Measurements from ENCODE around the gene REM2.

Gene REM2

DNA sequence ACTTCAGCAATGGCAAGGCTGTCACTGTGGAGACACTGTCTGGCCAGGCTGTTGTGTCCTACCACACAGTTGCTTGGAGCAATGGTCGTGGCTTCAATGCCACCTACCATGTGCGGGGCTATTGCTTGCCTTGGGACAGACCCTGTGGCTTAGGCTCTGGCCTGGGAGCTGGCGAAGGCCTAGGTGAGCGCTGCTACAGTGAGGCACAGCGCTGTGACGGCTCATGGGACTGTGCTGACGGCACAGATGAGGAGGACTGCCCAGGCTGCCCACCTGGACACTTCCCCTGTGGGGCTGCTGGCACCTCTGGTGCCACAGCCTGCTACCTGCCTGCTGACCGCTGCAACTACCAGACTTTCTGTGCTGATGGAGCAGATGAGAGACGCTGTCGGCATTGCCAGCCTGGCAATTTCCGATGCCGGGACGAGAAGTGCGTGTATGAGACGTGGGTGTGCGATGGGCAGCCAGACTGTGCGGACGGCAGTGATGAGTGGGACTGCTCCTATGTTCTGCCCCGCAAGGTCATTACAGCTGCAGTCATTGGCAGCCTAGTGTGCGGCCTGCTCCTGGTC, 7.2 kb upstream of the REM2 start:
- Mint-ChIP-seq H3K4me1 (ENCODE audit: low read depth) (peaks cover 23% of the 10 kb centered on the region), H3K4me3 (no peak overlapping the region), H3K27ac (no peak overlapping the region), H3K9me3 (no peaks in the 10 kb centered on the region), H3K27me3 (ENCODE audit: low read depth) (no peaks in the 10 kb centered on the region), H3K36me3 (ENCODE audit: low read depth) (peaks cover 47% of the 10 kb centered on the region)

DNA sequence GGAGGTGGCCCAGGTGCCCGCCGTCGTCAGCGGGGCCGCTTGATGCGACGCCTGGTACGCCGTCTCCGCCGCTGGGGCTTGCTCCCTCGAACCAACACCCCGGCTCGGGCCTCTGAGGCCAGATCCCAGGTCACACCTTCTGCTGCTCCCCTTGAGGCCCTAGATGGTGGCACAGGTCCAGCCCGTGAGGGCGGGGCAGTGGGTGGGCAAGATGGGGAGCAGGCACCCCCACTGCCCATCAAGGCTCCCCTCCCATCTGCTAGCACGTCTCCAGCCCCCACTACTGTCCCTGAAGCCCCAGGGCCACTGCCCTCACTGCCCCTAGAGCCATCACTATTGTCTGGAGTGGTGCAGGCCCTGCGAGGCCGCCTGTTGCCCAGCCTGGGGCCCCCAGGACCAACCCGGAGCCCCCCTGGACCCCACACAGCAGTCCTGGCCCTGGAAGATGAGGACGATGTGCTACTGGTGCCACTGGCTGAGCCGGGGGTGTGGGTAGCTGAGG, 6.0 kb upstream of the REM2 start:
- H3K9me3 Mint-ChIP-seq: no peaks in the 10 kb centered on the region
- H3K4me3 Mint-ChIP-seq: no peak overlapping the region
- peaks cover 3% of the 10 kb centered on the region for H3K27me3 Mint-ChIP-seq (ENCODE audit: low read depth)
- H3K4me1 Mint-ChIP-seq (ENCODE audit: low read depth): peaks cover 22% of the 10 kb centered on the region
- no peak overlapping the region for H3K27ac Mint-ChIP-seq
- H3K36me3 Mint-ChIP-seq (ENCODE audit: low read depth): peaks cover 46% of the 10 kb centered on the region

DNA sequence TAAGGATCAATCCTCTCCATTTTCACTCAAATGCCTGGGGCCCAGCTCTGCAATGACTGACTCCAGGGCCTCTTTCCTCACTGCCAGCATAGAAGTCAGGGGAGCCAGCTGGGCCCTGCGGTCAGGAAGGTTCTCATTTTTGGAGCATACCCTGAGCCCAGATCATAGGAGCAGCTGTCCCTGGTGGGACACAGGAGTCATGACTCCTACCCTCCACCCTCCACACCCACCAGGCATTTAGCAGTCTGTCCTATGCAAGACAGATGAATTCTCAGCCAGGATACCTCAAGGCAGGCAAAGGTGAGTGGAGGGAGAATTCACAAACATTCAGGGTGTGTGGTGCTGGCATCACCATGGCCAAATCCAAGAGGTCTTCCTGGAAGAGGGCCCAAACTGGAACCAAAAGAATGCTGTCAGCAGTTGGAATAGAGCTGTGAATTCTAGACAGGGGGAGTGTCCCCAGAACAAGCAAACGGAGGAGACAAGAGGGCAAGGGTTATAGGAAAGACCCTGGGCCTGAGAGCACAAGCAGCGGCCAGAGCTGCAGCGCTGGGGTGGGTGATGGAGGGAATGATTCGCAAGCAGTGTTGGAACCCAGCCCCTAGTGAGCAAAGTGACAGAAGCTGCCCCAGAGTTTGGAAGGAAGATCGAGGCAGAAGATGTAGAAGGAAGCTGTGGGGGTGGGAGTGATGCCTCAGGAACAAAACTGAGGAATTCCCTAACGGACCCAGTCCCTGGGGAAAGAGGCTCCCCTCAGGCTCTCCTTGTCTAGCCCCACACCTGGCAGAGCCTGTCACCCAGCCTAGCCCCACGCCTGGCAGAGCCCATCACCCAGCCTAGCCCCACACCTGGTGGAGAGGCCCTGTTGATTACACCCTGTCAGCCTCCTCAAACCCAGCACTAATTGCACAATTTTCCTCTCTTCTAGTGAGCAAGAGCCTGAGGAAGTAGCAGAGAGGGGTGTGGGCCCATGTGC, 4.5 kb upstream of the REM2 start:
- no peak overlapping the region for H3K27ac Mint-ChIP-seq
- H3K36me3 Mint-ChIP-seq (ENCODE audit: low read depth): peaks cover 41% of the 10 kb centered on the region
- no peak overlapping the region for H3K4me3 Mint-ChIP-seq
- H3K4me1 Mint-ChIP-seq (ENCODE audit: low read depth): peaks cover 15% of the 10 kb centered on the region
- H3K9me3 Mint-ChIP-seq: no peaks in the 10 kb centered on the region
- H3K27me3 Mint-ChIP-seq (ENCODE audit: low read depth): peaks cover 3% of the 10 kb centered on the region

DNA sequence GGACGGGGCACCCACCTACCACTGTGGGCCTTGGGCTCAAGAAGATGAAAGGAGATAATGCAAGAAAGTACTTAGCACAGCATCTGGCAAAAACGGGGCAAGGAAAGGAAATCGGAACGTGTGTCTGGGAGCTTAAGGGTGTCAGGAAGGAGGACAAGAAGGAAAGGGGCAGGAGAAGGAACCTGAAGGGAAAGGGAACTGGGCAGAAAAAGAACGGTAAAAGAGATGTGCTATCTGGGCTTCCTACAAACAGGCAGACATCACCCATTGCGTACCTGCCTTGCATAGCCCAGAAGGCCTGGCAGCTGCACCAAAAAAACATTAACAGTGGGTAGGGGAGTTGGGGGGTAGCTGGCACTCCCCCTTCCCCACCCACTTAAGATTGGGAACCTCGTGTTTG, 958 bp upstream of the REM2 start:
- H3K4me1 Mint-ChIP-seq (ENCODE audit: low read depth): peaks cover 22% of the 10 kb centered on the region
- H3K36me3 Mint-ChIP-seq (ENCODE audit: low read depth): peaks cover 22% of the 10 kb centered on the region
- H3K27me3 Mint-ChIP-seq (ENCODE audit: low read depth): peaks cover 16% of the 10 kb centered on the region
- H3K9me3 Mint-ChIP-seq: no peaks in the 10 kb centered on the region
- H3K4me3 Mint-ChIP-seq: no peak overlapping the region
- H3K27ac Mint-ChIP-seq: no peak overlapping the region

DNA sequence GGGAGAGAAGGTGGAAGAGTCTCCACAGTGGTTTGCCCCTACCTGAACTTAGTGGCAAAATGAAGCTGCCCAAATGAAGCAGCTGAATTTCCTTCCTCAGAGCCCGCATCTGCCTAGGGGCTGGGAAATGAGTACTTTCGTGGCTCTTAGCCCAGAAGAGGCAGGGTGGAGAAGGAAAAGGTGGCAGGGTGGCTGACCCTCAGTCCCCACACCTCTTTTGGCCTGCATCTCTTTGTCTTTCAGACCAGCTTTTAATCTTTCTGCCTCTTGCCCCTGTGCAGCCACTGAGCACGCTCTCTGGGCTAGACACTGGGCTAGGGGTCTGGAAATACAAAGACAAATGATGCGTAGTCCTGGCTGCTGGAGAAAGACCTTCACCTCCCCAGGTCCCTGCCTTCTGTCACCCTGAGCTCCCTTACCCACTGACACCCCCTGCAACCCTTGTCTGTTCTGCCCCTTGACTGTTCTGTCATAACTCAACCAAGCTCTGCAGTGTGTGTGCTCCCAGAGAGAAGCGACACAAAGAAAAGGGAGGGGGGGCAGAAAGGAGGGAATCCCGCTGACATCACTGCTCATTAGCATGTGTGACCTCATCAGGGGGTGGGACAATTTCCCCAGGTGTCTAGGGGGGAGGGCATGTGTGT, 371 bp upstream of the REM2 start:
- H3K36me3 Mint-ChIP-seq (ENCODE audit: low read depth): peaks cover 20% of the 10 kb centered on the region
- peaks cover 16% of the 10 kb centered on the region for H3K27me3 Mint-ChIP-seq (ENCODE audit: low read depth)
- H3K9me3 Mint-ChIP-seq: no peaks in the 10 kb centered on the region
- H3K4me1 Mint-ChIP-seq (ENCODE audit: low read depth): peaks cover 28% of the 10 kb centered on the region
- no peak overlapping the region for H3K4me3 Mint-ChIP-seq
- H3K27ac Mint-ChIP-seq: no peak overlapping the region

DNA sequence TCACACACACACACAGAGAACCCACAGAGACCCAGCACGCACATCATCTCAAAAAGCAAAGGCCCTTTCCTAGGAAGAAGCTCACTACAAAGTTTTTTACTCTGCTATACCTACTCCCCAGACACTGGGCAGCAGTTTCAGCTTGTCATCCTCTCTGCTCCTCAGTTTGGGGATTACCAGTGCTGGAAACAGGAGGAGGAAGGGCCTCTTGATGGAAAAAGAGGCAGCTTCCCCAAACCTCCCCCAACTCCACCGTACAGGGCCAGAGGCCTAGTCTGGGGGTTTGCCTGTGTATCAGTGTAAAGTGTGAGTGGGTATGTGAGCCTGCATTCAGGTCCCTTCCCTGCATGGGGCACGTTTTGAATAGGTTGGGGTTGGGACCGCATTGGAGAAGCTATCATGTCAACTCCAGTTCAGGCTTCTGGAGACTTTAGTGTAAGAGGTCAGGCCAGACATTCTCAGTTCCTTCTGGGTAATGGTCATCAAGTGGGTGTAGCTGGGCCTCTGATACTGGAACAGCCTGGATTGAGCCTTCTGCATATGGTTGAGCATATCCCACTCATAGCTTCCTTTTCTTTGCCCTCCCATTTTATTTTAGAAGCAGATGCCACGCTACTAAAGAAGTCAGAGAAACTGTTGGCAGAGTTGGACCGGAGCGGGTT, 1.2 kb downstream of the REM2 start:
- no peaks in the 10 kb centered on the region for H3K9me3 Mint-ChIP-seq
- peak overlapping the region; percentile 18 for H3K27ac Mint-ChIP-seq
- peaks cover 34% of the 10 kb centered on the region for H3K4me1 Mint-ChIP-seq (ENCODE audit: low read depth)
- peaks cover 6% of the 10 kb centered on the region for H3K36me3 Mint-ChIP-seq (ENCODE audit: low read depth)
- H3K4me3 Mint-ChIP-seq: no peak overlapping the region
- H3K27me3 Mint-ChIP-seq (ENCODE audit: low read depth): peaks cover 16% of the 10 kb centered on the region

DNA sequence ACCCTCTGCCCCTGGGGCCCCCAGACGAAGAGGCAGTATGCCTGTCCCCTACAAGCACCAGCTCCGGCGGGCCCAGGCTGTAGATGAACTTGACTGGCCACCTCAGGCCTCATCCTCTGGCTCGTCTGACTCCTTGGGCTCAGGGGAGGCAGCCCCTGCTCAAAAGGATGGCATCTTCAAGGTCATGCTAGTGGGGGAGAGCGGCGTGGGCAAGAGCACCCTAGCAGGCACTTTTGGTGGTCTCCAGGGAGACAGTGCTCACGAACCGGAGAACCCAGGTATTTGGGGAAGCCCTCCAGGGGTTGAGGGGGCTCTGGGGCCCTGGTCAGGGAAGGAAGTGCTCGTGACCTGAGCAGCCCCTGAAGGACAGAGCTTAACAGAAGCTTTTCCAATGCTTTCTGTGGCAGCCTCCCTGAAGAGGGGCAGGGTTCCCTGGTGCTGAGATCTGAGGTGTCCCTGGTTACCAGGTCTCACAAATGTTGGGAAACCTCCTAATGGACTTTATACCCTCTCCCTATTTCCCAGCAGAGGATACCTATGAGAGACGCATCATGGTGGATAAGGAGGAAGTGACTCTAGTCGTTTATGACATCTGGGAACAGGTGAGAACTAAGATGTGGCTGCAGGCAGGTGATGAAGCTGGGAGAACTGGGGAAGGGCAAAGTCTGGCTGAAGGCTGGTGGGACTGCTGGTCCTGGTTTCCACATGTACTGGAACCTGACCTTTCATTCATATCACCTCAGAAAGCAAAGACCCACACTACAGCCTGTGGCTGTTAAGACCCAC, 1.9 kb downstream of the REM2 start:
- Mint-ChIP-seq H3K9me3 (no peaks in the 10 kb centered on the region), H3K4me1 (ENCODE audit: low read depth) (peaks cover 37% of the 10 kb centered on the region), H3K27me3 (ENCODE audit: low read depth) (peaks cover 16% of the 10 kb centered on the region), H3K27ac (no peak overlapping the region), H3K4me3 (no peak overlapping the region), H3K36me3 (ENCODE audit: low read depth) (peaks cover 3% of the 10 kb centered on the region)

DNA sequence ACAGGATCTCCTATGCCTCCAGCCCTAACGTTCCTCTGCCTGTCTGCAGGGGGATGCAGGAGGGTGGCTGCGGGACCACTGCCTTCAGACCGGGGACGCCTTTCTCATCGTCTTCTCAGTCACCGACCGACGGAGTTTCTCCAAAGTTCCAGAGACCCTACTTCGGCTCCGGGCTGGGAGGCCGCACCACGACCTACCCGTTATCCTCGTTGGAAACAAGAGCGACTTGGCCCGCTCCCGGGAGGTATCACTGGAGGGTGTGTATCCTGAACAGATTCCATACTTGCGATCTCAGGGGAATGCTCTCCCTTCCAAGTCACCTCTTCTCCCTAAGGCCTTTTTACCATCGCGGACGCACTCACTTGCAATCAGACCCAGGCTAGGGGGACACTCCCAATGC, 3.0 kb downstream of the REM2 start:
- Mint-ChIP-seq H3K9me3 (no peaks in the 10 kb centered on the region), H3K27ac (peak overlapping the region; percentile 23), H3K36me3 (ENCODE audit: low read depth) (peaks cover 6% of the 10 kb centered on the region), H3K4me3 (peak overlapping the region; percentile 49), H3K4me1 (ENCODE audit: low read depth) (peaks cover 41% of the 10 kb centered on the region), H3K27me3 (ENCODE audit: low read depth) (peaks cover 16% of the 10 kb centered on the region)

DNA sequence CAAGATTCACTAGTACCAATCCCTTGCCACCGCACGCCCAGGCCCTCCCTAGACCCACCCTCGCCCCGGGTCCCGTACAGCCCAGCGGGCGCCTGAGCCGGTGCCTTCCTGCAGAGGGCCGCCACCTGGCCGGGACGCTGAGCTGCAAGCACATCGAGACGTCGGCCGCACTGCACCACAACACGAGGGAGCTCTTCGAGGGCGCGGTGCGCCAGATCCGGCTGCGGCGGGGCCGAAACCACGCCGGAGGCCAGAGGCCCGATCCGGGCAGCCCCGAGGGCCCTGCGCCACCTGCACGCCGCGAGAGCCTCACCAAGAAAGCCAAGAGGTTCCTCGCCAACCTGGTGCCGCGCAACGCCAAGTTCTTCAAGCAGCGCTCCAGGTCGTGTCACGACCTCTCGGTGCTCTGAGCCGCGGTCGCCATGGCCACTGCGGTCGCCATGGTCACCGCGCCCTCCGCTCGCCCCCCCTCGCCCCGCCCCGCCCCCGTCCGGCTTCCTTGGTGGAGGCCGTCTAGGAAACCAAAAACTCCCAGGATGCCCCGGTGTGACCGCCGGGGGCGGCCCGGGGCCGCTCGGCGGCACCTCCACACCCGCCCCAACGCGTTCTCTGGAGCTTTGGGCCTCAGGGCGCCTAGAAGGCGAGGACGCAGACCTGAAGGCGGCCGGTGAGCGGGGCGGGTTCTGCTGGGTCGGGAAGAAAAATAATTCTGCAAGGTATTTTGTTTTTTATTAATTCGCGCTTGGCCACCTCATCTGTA, 3.7 kb downstream of the REM2 start:
- Mint-ChIP-seq H3K9me3 (no peaks in the 10 kb centered on the region), H3K36me3 (ENCODE audit: low read depth) (peaks cover 6% of the 10 kb centered on the region), H3K27me3 (ENCODE audit: low read depth) (peaks cover 16% of the 10 kb centered on the region), H3K27ac (peak overlapping the region; percentile 92), H3K4me1 (ENCODE audit: low read depth) (peaks cover 41% of the 10 kb centered on the region), H3K4me3 (peak overlapping the region; percentile 95)

DNA sequence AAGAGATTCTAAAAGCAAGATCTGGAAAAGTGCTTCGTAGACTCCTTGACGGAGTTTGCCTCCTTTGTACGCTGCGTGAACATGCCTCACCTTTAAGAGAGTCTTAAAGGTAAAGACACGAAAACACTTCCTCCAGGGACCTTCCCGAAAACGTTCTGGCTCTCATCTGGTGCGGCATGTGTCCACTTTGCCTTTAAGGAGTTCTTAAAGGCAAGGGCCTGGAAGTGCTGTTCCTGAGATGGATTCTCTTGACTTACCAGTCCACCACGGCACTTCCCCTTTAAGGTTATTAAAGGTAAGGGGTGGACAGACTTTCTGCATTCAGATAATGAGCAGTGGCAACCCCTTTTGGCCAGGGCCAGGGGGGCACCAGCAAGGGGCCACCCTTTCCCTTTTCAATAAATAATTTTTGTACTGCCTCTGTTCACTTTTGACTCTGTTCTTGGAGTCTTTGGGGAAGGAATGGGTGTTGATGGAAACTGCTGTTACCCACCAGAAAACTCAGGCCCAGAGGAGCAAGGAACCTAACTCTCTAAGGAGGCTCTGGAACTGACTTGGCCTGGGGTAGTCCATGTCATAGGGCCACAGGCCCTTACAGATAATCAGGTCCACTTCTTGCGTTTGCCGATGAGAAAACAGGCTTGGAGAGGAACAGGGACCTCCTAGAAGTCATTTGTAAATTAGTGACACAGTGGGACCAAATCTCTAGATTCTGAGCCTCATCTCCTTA, 4.4 kb downstream of the REM2 start:
- Mint-ChIP-seq H3K4me1 (ENCODE audit: low read depth) (peaks cover 37% of the 10 kb centered on the region), H3K4me3 (peak overlapping the region; percentile 95), H3K27ac (peak overlapping the region; percentile 92), H3K9me3 (no peaks in the 10 kb centered on the region), H3K36me3 (ENCODE audit: low read depth) (peaks cover 6% of the 10 kb centered on the region), H3K27me3 (ENCODE audit: low read depth) (peaks cover 13% of the 10 kb centered on the region)

DNA sequence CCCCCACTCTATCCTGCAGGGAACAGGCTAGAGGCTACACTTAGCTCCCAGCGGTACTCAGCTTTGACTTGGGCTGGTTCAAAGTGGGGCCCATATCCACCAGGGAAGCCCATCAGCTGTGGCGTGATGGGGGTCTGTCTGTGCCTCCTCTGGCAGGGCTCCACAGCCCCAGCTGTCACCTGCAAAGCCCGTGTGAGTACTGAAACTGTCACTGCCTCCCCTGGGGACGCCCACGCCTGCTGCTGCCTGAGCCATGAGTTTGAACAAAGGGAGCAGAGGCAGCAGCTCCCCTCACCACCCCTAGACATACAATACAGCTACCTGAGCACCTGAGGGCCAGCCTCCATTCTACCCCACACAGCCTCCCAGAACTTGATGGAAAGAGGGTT, 5.0 kb downstream of the REM2 start:
- peak overlapping the region; percentile 92 for H3K27ac Mint-ChIP-seq
- H3K36me3 Mint-ChIP-seq (ENCODE audit: low read depth): peaks cover 6% of the 10 kb centered on the region
- no peaks in the 10 kb centered on the region for H3K9me3 Mint-ChIP-seq
- H3K27me3 Mint-ChIP-seq (ENCODE audit: low read depth): peaks cover 13% of the 10 kb centered on the region
- peaks cover 37% of the 10 kb centered on the region for H3K4me1 Mint-ChIP-seq (ENCODE audit: low read depth)
- H3K4me3 Mint-ChIP-seq: peak overlapping the region; percentile 95

DNA sequence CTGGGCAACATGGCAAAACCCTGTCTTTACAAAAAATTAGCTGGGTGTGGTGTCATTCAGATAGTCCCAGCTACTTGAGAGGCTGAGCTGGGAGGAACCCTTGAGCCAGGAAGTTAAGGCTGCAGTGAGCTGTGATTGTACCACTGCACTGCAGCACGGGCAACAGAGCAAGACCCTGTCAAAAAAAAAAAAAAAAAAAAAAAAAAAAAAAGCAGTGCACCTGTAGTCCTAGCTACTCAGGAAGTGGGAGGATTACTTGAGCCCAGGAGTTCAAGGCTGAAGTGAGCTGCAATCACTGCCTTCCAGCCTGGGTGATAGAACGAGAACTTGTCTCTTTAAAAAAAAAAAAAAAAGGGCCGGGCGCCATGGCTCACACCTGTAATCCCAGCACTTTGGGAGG, 5.6 kb downstream of the REM2 start:
- H3K9me3 Mint-ChIP-seq: no peaks in the 10 kb centered on the region
- no peak overlapping the region for H3K27ac Mint-ChIP-seq
- H3K36me3 Mint-ChIP-seq (ENCODE audit: low read depth): peaks cover 9% of the 10 kb centered on the region
- H3K4me3 Mint-ChIP-seq: no peak overlapping the region
- peaks cover 12% of the 10 kb centered on the region for H3K27me3 Mint-ChIP-seq (ENCODE audit: low read depth)
- H3K4me1 Mint-ChIP-seq (ENCODE audit: low read depth): peaks cover 37% of the 10 kb centered on the region

DNA sequence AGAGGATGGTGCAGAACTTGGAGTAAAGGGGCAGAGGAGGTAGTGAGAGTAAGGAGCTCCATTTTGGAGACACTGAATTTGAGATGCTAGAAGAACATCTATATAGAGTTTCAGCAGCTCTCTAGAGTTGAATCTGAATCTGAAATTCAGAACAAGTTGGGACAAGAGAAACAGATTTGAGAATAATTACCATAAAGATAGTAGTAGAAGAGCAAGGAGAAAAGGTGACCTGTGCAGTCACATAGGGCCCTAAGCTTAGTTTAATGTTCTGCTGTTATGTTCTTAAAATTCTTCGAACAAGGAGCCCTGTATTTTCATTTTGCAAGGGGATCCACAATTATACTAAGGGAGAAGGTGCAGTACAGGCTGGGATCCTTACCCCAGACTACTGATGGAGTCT, 7.4 kb downstream of the REM2 start:
- H3K36me3 Mint-ChIP-seq (ENCODE audit: low read depth): peaks cover 12% of the 10 kb centered on the region
- no peak overlapping the region for H3K27ac Mint-ChIP-seq
- peaks cover under 1% of the 10 kb centered on the region for H3K27me3 Mint-ChIP-seq (ENCODE audit: low read depth)
- H3K4me3 Mint-ChIP-seq: no peak overlapping the region
- H3K9me3 Mint-ChIP-seq: no peaks in the 10 kb centered on the region
- H3K4me1 Mint-ChIP-seq (ENCODE audit: low read depth): peaks cover 31% of the 10 kb centered on the region
